ENCODE results near the gene GSTP1.
A peak's percentile ranks its signal among the peaks of the same experiment; 100 is the strongest.
"Not testable (repeated sequence)": the region's sequence is repeated elsewhere in the genome, so short reads cannot be mapped to it uniquely, and the experiment has no call there.

The GSTP1 gene

DNA sequence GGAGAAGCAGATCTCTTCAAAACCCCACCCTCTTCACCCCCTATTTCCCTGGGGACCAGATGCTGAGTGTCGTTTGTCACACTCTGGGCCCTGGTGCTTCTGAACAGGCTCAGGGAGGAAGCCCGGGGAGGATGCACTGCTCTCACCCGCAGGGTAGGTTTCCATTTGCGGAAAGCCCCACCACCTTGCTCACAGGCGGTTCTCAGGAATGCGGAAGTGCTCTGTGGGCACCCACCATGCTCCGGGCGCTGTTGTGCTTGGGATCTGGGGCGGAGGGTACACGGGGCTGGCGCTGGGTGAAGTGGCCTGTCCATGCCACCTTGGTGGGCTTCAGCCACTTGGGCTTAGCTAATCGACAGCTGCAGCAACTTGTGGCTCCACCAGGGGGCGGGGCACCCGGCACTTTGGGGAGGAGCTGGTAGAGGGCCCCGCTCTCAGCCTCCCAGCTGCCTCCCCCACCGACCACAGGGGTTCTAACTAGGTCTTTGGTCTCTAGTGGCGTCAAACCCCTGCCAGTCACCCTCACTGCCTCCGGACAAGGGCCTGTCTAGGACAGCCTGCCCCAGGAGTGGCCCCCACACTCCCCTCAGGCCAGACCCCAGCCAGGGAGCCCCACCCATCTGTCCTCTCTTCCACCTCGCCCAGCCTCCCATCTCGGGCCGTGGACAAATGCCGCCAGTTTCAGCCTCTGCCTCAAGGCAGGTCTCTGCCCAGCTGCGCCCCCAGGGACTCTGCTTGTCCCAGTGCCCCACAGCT is 30.5 kb downstream of the GSTP1 start:
- DNase-seq, result peak in 11 of 58 donors; percentile 10 to 49 (median 26)

- no peak for DNase-seq
Measured at GRCh38 chr11:67614730-67615714, 31.4 kb downstream of the GSTP1 start.

DNA sequence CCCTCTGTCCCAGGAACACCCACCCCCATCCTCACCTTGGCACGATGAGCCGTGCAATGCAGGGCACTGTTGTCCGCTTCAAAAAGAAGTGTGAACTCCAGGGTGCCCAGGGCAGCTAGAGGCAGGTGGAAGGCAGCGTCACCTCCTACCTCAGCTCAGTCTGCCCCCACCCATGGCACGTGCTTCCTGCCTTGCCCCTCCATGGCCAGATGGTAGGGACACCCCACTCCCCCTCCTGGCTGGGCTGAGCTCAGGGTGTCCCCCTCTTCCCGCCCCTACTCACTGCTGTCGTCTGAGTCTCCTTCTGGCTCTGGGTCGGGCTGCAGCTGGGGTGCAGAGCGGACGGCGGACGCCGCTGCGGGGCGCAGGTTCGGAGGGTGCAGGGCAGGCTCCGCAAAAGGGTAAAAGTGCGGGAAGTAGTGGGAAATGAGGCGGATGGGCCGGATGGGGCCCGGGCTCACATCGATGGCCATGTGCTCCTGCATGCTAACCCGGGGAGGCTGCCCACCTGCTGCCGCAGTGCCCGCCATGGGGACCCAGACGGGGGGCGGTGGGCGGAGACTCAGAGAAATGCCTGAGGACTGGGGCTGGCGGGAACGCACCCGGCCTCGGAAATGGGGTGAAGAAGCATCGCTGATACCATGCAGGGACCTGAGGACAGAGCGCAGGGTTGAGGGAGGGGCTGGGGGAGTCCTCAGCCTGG is 32.3 kb downstream of the GSTP1 start:
- no peak for DNase-seq

- DNase-seq, result no peak
Measured at GRCh38 chr11:67616431-67617242, 33.0 kb downstream of the GSTP1 start.

GRCh38 chr11:67617243-67617953 is 33.8 kb downstream of the GSTP1 start:
- no peak for DNase-seq

DNA sequence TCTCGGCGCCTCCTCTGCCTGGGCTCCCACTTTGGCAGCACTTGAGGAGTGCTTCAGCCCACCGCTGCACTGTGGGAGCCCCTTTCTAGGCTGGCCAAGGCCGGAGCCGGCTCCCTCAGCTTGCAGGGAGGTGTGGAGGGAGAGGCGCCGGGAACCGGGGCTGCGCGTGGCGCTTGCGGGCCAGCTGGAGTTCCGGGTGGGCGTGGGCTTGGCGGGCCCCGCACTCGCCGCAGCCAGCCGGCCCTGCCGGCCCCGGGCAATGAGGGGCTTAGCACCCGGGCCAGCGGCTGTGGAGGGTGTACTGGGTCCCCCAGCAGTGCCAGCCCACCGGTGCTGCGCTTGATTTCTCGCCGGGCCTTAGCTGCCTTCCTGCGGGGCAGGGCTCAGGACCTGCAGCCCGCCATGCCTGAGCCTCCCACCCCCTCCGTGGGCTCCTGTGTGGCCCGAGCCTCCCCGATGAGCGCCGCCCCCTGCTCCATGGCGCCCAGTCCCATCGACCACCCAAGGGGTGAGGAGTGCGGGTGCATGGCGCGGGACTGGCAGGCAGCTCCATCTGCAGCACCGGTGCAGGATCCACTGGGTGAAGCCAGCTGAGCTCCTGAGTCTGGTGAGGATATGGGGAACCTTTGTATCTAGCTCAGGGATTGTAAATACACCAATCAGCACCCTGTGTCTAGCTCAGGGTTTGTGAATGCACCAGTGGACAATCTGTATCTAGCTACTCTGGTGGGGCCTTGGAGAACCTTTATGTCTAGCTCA is 35.5 kb downstream of the GSTP1 start:
- DNase-seq, result not testable (repeated sequence)

DNA sequence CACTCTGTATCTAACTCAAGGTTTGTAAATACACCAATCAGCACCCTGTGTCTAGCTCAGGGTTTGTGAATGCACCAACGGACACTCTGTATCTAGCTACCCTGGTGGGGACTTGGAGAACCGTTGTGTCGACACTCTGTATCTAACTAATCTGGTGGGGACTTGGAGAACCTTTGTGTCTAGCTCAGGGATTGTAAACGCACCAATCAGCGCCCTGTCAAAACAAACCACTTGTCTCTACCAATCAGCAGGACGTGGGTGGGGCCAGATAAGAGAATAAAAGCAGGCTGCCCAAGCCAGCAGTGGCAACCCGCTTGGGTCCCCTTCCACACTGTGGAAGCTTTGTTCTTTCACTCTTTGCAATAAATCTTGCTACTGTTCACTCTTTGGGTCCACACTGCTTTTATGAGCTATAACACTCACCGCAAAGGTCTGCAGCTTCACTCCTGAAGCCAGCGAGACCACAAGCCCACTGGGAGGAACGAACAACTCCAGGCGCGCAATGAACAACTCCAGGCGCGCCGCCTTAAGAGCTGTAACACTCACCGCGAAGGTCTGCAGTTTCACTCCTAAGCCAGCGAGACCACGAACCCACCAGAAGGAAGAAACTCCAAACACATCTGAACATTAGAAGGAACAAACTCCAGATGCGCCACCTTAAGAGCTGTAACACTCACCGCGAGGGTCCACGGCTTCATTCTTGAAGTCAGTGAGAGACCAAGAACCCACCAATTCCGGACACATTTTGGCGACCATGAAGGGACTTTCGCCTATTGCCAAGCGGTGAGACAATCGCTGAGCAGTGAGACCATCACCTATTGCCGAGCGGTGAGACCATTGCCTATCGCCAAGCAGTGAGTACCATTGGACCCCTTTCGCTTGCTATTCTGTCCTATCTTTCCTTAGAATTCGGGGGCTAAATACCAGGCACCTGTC is 36.3 kb downstream of the GSTP1 start:
- not testable (repeated sequence) for DNase-seq

DNA sequence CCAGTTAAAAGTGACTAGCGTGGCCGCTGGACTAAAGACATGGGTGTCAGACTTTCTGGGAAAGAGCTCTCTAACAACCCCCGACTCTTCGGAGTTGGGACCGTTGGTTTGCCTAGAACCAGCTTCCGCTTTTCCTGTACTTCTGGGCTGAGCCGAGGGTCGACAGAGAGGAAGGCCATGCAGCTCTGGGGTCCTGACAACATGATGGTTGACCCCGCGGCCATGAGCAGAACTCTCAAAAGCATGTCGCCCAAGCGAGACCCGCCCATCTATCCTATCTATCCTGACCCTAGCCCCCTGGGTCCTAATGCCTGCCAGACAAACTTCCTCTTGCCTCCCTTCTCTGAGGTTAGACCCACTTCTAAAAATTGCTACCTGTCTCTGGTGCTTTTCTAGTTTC is 37.0 kb downstream of the GSTP1 start:
- DNase-seq, result not testable (repeated sequence)

- not testable (repeated sequence) for DNase-seq
Measured at GRCh38 chr11:67621928-67622327, 38.3 kb downstream of the GSTP1 start.

DNA sequence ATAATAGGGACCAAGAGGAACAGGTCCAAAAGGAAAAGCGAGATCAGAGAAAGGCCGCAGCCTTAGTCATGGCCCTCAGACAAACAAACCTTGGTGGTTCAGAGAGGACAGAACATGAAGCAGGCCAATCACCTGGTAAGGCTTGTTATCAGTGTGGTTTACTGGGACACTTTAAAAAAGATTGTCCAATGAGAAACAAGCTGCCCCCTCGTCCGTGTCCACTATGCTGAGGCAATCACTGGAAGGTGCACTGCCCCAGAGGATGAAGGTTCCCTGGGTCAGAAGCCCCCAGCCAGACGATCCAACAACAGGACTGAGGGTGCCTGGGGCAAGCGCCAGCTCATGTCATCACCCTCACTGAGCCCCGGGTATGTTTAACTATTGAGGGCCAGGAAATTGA is 39.3 kb downstream of the GSTP1 start:
- DNase-seq, result not testable (repeated sequence)

DNA sequence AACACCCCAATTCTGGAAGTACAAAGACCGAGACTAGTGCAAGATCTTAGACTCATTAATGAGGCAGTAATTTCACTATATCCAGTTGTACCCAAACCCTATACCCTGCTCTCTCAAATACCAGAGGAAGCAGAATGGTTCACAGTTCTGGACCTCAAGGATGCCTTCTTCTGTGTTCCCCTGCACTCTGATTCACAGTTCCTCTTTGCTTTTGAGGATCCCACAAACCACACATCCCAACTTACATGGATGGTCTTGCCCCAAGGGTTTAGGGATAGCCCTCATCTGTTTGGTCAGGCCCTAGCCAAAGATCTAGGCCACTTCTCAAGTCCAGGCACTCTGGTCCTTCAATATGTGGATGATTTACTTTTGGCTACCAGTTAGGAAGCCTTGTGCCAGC is 40.2 kb downstream of the GSTP1 start:
- DNase-seq, result not testable (repeated sequence)

GRCh38 chr11:67626131-67626833 is 42.7 kb downstream of the GSTP1 start:
- DNase-seq, result not testable (repeated sequence)

- no peak for DNase-seq
Measured at GRCh38 chr11:67626970-67627369, 43.4 kb downstream of the GSTP1 start.

DNA sequence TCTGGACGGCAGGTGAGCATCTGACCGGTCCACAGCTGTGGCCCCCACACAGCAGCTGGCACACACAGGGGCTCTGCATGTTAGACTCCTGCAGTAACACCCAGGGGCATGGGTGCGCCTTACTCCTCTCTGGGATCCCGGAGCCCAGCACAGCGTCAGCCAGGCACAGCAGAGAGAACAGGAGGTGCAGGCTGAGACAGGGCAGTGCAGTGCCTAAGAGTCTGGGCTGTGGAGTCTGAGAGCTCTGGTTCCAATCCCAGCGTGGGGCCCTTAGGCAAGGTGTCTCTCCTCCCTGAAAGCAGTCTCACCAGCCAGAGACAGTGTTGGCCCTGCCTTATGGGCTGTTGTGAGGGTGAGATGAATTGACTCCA is 43.8 kb downstream of the GSTP1 start:
- no peak for DNase-seq

DNA sequence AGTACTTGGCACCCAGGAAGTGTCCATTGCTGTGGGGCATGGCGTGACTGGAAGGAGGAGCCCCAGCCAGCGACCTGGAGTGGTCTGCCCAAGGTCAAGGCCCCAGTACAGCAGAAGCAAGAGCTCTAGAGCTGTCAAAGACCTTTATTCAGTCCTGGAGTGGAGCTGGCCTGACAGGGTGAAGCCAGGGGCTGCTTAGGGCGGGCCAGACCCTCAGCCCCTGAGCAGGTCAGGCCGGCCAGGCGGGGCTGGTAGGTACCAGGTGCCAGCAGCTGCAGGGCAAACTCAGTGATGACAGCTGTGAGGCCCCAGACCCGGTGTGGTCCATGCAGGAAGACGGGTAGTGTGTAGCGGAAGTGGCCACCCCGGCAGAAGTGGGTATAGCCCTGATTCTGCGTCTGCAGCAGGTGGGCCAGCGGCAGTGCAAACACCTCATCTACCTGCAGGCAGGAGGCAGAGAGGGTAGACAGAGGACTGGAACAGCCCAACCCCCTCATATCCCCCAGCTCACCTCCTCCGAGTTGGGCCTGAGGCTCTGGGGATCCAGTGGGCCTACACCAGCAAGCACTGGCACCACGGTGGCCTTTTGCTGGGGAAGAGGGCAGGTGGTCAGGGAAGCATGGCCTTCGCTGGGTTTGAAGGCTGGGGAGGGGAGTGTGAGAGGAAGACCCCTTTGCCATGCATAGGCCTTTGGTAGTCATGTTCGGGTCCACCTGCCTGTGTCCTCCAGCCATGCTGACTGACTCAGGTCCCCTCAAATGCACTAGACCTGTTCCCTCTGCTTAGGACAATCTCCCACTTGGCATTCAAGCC is 44.4 kb downstream of the GSTP1 start:
- no peak for DNase-seq

GRCh38 chr11:67628710-67629385 is 45.2 kb downstream of the GSTP1 start:
- peak in 1 of 58 donors; percentile 57 for DNase-seq

Data from anterior cingulate cortex (tissue), 58 donors.